ENCODE measurements around the gene SAPCD1.

The SAPCD1 gene

DNA sequence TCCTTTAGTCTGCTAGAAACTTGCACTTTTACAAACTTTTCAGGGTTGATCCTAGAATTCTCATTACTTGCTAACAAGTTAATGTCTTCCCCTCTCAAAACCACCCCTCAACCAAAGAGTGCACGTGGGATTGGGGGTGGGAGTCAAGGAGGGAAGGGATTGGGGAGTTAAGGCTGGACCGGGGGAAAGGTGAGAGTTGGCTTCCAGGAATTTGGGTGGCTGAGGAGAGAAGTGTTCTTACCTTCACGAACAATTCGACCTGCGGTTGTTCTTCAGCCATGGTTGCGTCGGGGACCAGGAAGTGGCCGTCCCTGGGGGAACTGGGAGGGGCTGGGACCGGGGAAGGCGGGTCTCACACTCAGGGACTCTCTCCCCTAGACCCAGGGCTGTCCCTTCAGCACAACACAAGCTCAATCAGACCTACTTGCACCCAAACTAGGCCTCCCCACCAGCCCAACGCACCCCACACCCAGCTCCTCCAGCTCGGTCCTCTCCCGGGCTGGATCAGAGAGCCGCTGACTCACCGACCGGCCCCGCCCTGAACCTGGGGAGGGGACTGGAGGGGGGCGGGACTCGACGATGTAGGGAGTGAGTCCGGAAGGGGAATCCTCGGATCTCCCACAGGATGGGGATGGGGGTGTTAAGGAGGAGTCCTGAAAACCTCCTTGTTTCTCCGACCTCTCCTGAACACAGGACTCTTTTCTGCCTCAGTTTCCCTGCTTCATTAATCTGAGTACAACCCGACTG is 26.3 kb upstream of the SAPCD1 start, which contains the start of gene CLIC1:
TSS of gene CLIC1 (minus strand) at position 510 of the 747 bp plus-strand sequence. CDS start at position 280, 230 bp downstream.
- H3K27ac ChIP-seq: peak within 1 kb of the TSS; percentile 99
- no peak for TF ChIP-seq ZFX (IDR thresholded peaks at IDR 0.05; ENCODE audit: borderline replicate concordance)
- TF ChIP-seq, protein P1, sequence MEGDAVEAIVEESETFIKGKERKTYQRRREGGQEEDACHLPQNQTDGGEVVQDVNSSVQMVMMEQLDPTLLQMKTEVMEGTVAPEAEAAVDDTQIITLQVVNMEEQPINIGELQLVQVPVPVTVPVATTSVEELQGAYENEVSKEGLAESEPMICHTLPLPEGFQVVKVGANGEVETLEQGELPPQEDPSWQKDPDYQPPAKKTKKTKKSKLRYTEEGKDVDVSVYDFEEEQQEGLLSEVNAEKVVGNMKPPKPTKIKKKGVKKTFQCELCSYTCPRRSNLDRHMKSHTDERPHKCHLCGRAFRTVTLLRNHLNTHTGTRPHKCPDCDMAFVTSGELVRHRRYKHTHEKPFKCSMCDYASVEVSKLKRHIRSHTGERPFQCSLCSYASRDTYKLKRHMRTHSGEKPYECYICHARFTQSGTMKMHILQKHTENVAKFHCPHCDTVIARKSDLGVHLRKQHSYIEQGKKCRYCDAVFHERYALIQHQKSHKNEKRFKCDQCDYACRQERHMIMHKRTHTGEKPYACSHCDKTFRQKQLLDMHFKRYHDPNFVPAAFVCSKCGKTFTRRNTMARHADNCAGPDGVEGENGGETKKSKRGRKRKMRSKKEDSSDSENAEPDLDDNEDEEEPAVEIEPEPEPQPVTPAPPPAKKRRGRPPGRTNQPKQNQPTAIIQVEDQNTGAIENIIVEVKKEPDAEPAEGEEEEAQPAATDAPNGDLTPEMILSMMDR (IDR thresholded peaks at IDR 0.05): no peak

GRCh38 chr6:31736768-31737314 is 25.6 kb upstream of the SAPCD1 start:
- peak overlapping the region; percentile 99 for H3K27ac ChIP-seq
- no peak for TF ChIP-seq ZFX (IDR thresholded peaks at IDR 0.05; ENCODE audit: borderline replicate concordance)
- TF ChIP-seq, protein P1 (IDR thresholded peaks at IDR 0.05): no peak

GRCh38 chr6:31737315-31737990 is 25.0 kb upstream of the SAPCD1 start:
- H3K27ac ChIP-seq: peak overlapping the region; percentile 99
- TF ChIP-seq, protein P1 (IDR thresholded peaks at IDR 0.05): no peak
- TF ChIP-seq ZFX (IDR thresholded peaks at IDR 0.05; ENCODE audit: borderline replicate concordance): no peak

GRCh38 chr6:31737991-31738979 is 24.2 kb upstream of the SAPCD1 start:
- H3K27ac ChIP-seq: peak overlapping the region; percentile 99
- TF ChIP-seq ZFX (IDR thresholded peaks at IDR 0.05; ENCODE audit: borderline replicate concordance): no peak
- TF ChIP-seq, protein P1 (IDR thresholded peaks at IDR 0.05): peak; percentile 59

DNA sequence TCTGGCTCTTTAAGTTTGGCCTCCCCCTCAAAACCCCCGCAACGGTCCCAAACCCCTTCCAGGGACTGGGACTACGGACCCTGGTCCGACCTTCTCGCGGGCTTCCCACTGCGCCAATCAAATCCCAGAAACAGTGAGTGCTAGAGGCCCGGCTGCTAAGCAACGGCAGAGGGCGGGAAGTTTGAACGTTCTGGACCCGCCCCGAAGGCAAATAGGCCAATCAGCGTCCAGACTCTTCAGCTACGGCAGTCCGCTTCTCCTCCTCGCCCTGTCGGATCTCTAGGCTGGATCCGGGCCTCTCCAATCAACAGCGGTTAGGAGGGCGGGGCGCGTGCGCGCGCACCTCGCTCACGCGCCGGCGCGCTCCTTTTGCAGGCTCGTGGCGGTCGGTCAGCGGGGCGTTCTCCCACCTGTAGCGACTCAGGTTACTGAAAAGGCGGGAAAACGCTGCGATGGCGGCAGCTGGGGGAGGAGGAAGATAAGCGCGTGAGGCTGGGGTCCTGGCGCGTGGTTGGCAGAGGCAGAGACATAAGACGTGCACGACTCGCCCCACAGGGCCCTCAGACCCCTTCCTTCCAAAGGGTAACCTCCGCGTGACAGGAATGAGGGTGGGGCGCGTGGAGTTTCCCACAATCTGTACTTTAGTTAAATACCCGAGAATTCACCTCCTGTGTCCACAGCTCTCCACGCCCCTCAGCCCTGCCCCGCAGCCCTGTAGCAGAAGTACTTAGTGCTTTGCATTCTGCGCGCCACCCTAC is 22.6 kb upstream of the SAPCD1 start, which contains the start of gene MSH5:
TSS of gene MSH5 (plus strand) at position 367 of the 758 bp plus-strand sequence. CDS start 462 bp downstream, outside the sequence.
- TF ChIP-seq, protein P1 (IDR thresholded peaks at IDR 0.05): no peak
- TF ChIP-seq ZFX (IDR thresholded peaks at IDR 0.05; ENCODE audit: borderline replicate concordance): no peak
- peak within 1 kb of the TSS; percentile 99 for H3K27ac ChIP-seq

Measured in 22Rv1 (cell line).